SK-N-SH treated with all-trans-retinoic acid at 6 μM for 48 hours (cell line): ENCODE results near the gene GPR137B.

ENCODE experiments used
- BACH2 ChIP-seq: fragments of 250-450 bp; sonication (Bioruptor Pico); IDR thresholded peaks from 2 replicates; pipeline ENCODE4 v1.9.0; 2021; ENCODE audit warnings: mild to moderate bottlenecking, borderline replicate concordance
- ESRRG ChIP-seq: fragments of 250-450 bp; sonication (Bioruptor Pico); IDR thresholded peaks from 2 replicates; pipeline ENCODE4 v1.6.1; 2021; ENCODE audit warnings: mild to moderate bottlenecking
- OSR1 ChIP-seq: fragments of 250-450 bp; sonication (Bioruptor Pico); IDR thresholded peaks from 2 replicates; pipeline ENCODE4 v1.8.0; 2022; ENCODE audit warnings: moderate library complexity, mild to moderate bottlenecking, inconsistent platforms
- RARB ChIP-seq: fragments of 250-450 bp; sonication (Bioruptor Pico); IDR thresholded peaks from 2 replicates; pipeline ENCODE4 v1.8.0; 2021; ENCODE audit warnings: mild to moderate bottlenecking, moderate library complexity
- TCF4 ChIP-seq: fragments of 250-450 bp; sonication (Bioruptor Pico); IDR thresholded peaks from 2 replicates; pipeline ENCODE4 v1.8.0; 2021; ENCODE audit warnings: mild to moderate bottlenecking, moderate library complexity, borderline replicate concordance
- ZC3H10 ChIP-seq: fragments of 250-450 bp; sonication (Bioruptor Pico); IDR thresholded peaks from 2 replicates; pipeline ENCODE4 v1.5.1; 2021; ENCODE audit warnings: mild to moderate bottlenecking, moderate library complexity
- ZFP3 ChIP-seq: fragments of 250-450 bp; sonication (Bioruptor Pico); IDR thresholded peaks from 2 replicates; pipeline ENCODE4 v1.5.0; 2020; ENCODE audit warnings: mild to moderate bottlenecking, moderate library complexity
- ZNF70 ChIP-seq: fragments of 450-650 bp; formaldehyde crosslinking; IDR thresholded peaks from 2 replicates; pipeline ENCODE4 v1.5.0; 2020; ENCODE audit warnings: mild to moderate bottlenecking, moderate library complexity
- ZNF8 ChIP-seq: fragments of 450-650 bp; formaldehyde crosslinking; IDR thresholded peaks from 2 replicates; pipeline ENCODE4 v1.5.0; 2020; ENCODE audit warnings: mild to moderate bottlenecking, moderate library complexity
- TF ChIP-seq, protein P1 (sequence below): fragments of 250-450 bp; sonication (Bioruptor Pico); IDR thresholded peaks from 2 replicates; pipeline ENCODE4 v1.8.0; 2020; ENCODE audit warnings: mild to moderate bottlenecking, moderate library complexity, borderline replicate concordance
- TF ChIP-seq, protein P2 (sequence below): fragments of 250-450 bp; sonication (Bioruptor Pico); IDR thresholded peaks from 2 replicates; pipeline ENCODE4 v1.5.1; 2020; ENCODE audit warnings: low read depth, mild to moderate bottlenecking, moderate library complexity
- TF ChIP-seq, protein P3 (sequence below): fragments of 250-450 bp; sonication (Bioruptor Pico); IDR thresholded peaks from 2 replicates; pipeline ENCODE4 v1.5.0; 2020; ENCODE audit warnings: mild to moderate bottlenecking, moderate library complexity

DNA sequence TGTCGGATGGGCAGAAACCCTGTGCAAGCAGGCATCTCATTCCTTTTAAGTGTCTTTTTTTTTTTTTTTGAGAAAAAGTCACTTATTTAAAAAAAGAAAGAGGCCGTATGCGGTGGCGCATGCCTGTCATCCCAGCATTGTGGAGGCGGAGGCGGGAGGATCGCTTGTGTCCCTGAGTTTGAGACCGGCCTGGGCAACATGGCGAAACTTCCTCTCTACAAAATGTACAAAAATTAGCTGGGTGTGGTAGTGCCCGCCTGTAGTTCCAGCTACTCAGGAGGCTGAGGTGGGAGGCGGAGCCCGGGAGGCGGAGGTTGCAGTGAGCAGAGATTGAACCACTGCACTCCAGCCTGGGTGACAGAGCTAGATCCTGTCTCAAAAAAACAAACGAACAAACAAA is 1.7 kb downstream of the GPR137B start:
- TF ChIP-seq TCF4 (CRISPR knock-in tag) (no peak), BACH2 (CRISPR knock-in tag) (no peak), RARB (CRISPR knock-in tag) (no peak), ZNF8 (CRISPR knock-in tag) (no peak), ESRRG (no peak), ZNF70 (CRISPR knock-in tag) (no peak), OSR1 (CRISPR knock-in tag) (no peak), ZFP3 (CRISPR knock-in tag) (no peak), ZC3H10 (CRISPR knock-in tag) (no peak)
- TF ChIP-seq, protein P1, sequence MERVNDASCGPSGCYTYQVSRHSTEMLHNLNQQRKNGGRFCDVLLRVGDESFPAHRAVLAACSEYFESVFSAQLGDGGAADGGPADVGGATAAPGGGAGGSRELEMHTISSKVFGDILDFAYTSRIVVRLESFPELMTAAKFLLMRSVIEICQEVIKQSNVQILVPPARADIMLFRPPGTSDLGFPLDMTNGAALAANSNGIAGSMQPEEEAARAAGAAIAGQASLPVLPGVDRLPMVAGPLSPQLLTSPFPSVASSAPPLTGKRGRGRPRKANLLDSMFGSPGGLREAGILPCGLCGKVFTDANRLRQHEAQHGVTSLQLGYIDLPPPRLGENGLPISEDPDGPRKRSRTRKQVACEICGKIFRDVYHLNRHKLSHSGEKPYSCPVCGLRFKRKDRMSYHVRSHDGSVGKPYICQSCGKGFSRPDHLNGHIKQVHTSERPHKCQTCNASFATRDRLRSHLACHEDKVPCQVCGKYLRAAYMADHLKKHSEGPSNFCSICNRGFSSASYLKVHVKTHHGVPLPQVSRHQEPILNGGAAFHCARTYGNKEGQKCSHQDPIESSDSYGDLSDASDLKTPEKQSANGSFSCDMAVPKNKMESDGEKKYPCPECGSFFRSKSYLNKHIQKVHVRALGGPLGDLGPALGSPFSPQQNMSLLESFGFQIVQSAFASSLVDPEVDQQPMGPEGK (CRISPR knock-in tag) = no peak
- TF ChIP-seq, protein P2, sequence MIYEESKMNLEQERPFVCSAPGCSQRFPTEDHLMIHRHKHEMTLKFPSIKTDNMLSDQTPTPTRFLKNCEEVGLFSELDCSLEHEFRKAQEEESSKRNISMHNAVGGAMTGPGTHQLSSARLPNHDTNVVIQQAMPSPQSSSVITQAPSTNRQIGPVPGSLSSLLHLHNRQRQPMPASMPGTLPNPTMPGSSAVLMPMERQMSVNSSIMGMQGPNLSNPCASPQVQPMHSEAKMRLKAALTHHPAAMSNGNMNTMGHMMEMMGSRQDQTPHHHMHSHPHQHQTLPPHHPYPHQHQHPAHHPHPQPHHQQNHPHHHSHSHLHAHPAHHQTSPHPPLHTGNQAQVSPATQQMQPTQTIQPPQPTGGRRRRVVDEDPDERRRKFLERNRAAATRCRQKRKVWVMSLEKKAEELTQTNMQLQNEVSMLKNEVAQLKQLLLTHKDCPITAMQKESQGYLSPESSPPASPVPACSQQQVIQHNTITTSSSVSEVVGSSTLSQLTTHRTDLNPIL (CRISPR knock-in tag) = no peak
- TF ChIP-seq, protein P3, sequence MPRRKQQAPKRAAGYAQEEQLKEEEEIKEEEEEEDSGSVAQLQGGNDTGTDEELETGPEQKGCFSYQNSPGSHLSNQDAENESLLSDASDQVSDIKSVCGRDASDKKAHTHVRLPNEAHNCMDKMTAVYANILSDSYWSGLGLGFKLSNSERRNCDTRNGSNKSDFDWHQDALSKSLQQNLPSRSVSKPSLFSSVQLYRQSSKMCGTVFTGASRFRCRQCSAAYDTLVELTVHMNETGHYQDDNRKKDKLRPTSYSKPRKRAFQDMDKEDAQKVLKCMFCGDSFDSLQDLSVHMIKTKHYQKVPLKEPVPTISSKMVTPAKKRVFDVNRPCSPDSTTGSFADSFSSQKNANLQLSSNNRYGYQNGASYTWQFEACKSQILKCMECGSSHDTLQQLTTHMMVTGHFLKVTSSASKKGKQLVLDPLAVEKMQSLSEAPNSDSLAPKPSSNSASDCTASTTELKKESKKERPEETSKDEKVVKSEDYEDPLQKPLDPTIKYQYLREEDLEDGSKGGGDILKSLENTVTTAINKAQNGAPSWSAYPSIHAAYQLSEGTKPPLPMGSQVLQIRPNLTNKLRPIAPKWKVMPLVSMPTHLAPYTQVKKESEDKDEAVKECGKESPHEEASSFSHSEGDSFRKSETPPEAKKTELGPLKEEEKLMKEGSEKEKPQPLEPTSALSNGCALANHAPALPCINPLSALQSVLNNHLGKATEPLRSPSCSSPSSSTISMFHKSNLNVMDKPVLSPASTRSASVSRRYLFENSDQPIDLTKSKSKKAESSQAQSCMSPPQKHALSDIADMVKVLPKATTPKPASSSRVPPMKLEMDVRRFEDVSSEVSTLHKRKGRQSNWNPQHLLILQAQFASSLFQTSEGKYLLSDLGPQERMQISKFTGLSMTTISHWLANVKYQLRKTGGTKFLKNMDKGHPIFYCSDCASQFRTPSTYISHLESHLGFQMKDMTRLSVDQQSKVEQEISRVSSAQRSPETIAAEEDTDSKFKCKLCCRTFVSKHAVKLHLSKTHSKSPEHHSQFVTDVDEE = no peak
